Testis (tissue), 5 donors: ENCODE measurements around the gene BMPR1B. TPM values are rescaled to one million over a fixed set of nuclear protein-coding genes. Genes with fewer than 3 reads are reported as not detected.
A peak's percentile ranks its signal among the peaks of the same experiment; 100 is the strongest.

Experiments used
- DNase-seq: peaks from one replicate; pipeline ENCODE4 v3.0.0-alpha.2; 2019
- H3K27ac ChIP-seq, 2 donors: fragments of 200-600 bp; sonication (generic); one replicate each; pipeline ENCODE4 v1.5.1; 2019
- H3K27me3 ChIP-seq: fragments of 200-600 bp; sonication (generic); one replicate; pipeline ENCODE4 v1.5.1; 2019
- H3K36me3 ChIP-seq: fragments of 200-600 bp; sonication (generic); one replicate; pipeline ENCODE4 v1.5.1; 2017; ENCODE audit warnings: low read depth; ENCODE audit errors: missing control alignments
- H3K4me1 ChIP-seq: fragments of 200-600 bp; sonication (generic); one replicate; pipeline ENCODE4 v1.5.1; 2019
- H3K4me3 ChIP-seq, 2 donors: fragments of 200-600 bp; sonication (generic); one replicate each; pipeline ENCODE4 v1.5.1; 2017 to 2019
- H3K9me3 ChIP-seq: fragments of 200-600 bp; sonication (generic); one replicate; pipeline ENCODE4 v1.5.1; 2017
- CTCF ChIP-seq, 3 experiments: fragments of 450-650 bp in 2 of 3; fragments of 200-600 bp in 1 of 3; sonication (generic) in 1 of 3; IDR thresholded peaks; one replicate each; pipeline ENCODE4 v1.5.1; 2016 to 2019; ENCODE audit warnings: antibody characterized with exemption in 3 of 3, mild to moderate bottlenecking in 2 of 3, moderate library complexity in 1 of 3
- POLR2A ChIP-seq: fragments of 450-650 bp; IDR thresholded peaks from one replicate; pipeline ENCODE4 v1.6.1; 2017; ENCODE audit warnings: antibody characterized with exemption, mild to moderate bottlenecking, moderate library complexity
- WGBS, 2 donors: methylation state at CpG; one replicate each; pipeline ENCODE4 v1.1.5; 2018; 5-methylcytosine and 5-hydroxymethylcytosine counted together
- intact Hi-C: fragments of 100-400 bp; cut with DNase I; formaldehyde crosslinking; loops from one replicate; pipeline ENCODE4 v1.15.1; 2023; ENCODE audit warnings: low total_unique reads
- long read RNA-seq, 2 donors: transcript quantifications; one replicate each; lab custom pipeline, GENCODE V29; 2026
- polyA plus RNA-seq: library from polyadenylated mRNA; stranded (reverse); fragments of 350-450 nt; fragmentation: Illumina TruSeq; extraction: RNeasy Lipid Tissue Mini Kit (QIAGEN cat#74804); gene quantifications from one replicate; pipeline ENCODE4 v1.2.3, GENCODE V29; 2014; ENCODE audit warnings: low read depth, low replicate concordance; ENCODE audit not compliant: insufficient read depth
- total RNA-seq, 2 donors: library from RNA; depleted of rRNA; stranded (reverse); fragments of >200 nt; gene quantifications; one replicate each; pipeline ENCODE4 v1.2.3, GENCODE V29; 2016

BMPR1B gene
- 10 to 100 TPM in 1 of 2 donors, 1 to 10 TPM in 1; 9.1 to 13.0 TPM for total RNA-seq
- 7.5 TPM for polyA plus RNA-seq
- long read RNA-seq, donor 1: 0 reads
- long read RNA-seq, donor 2, full-length matches to known transcripts: 1 of 1 reads
- long read RNA-seq, donor 2, partial matches to known transcripts: 0 of 1 reads
- long read RNA-seq, donor 2, other reads (novel, unspliced or antisense): 0 of 1 reads

GRCh38 chr4:94757192-94758140 is at the start of gene BMPR1B:
TSS of gene BMPR1B (plus strand) at chr4:94757955. CDS start at chr4:95104425, 346,470 bp downstream.
- peak within 1 kb of the TSS; percentile 48 to 59 for H3K4me3 ChIP-seq
- 3 to 4% methylated on average over 47 to 71 of the region's 77 CpGs for WGBS, 2 donors
- TF ChIP-seq POLR2A (no peak), CTCF (IDR thresholded peaks at IDR 0.05) (no peak)
- peak within 1 kb of the TSS; percentile 27 to 37 for H3K27ac ChIP-seq
- peak; percentile 46 for DNase-seq
- H3K4me1 ChIP-seq: no peaks in the 10 kb centered on the region
- intact Hi-C loops: no loop called here
- H3K27me3 ChIP-seq: no peaks in the 10 kb centered on the region
- no peaks in the 10 kb centered on the region for H3K36me3 ChIP-seq
- no peaks in the 10 kb centered on the region for H3K9me3 ChIP-seq

- 64 to 65% methylated on average over 5 of the region's 5 CpGs for WGBS, 2 donors
- no peaks in the 10 kb centered on the region for H3K36me3 ChIP-seq
- no peak for DNase-seq
- H3K27me3 ChIP-seq: no peaks in the 10 kb centered on the region
- H3K4me3 ChIP-seq: no peak overlapping the region
- TF ChIP-seq POLR2A (no peak), CTCF (IDR thresholded peaks at IDR 0.05) (no peak)
- no peaks in the 10 kb centered on the region for H3K9me3 ChIP-seq
- no peaks in the 10 kb centered on the region for H3K4me1 ChIP-seq
- H3K27ac ChIP-seq: peak overlapping the region in 1 of 2 donors; percentile 31
- intact Hi-C loops: no loop called here
Measured at GRCh38 chr4:94711635-94712034, 46.1 kb upstream of the BMPR1B start.

GRCh38 chr4:94714365-94715160 is 43.2 kb upstream of the BMPR1B start:
- no peaks in the 10 kb centered on the region for H3K4me1 ChIP-seq
- TF ChIP-seq CTCF (IDR thresholded peaks at IDR 0.05): no peak
- no peak for TF ChIP-seq POLR2A
- no peak overlapping the region for H3K4me3 ChIP-seq
- H3K36me3 ChIP-seq: no peaks in the 10 kb centered on the region
- intact Hi-C loops: no loop called here
- peak overlapping the region in 1 of 2 donors; percentile 12 for H3K27ac ChIP-seq
- DNase-seq: no peak
- 55 to 57% methylated on average over 5 of the region's 5 CpGs for WGBS, 2 donors
- H3K9me3 ChIP-seq: no peaks in the 10 kb centered on the region
- H3K27me3 ChIP-seq: no peaks in the 10 kb centered on the region

- no peak for TF ChIP-seq CTCF (IDR thresholded peaks at IDR 0.05)
- no peak for TF ChIP-seq POLR2A
- Histone ChIP-seq H3K36me3 (no peaks in the 10 kb centered on the region), H3K27me3 (no peaks in the 10 kb centered on the region), H3K4me3 (no peak overlapping the region), H3K27ac (no peak overlapping the region), H3K9me3 (no peaks in the 10 kb centered on the region), H3K4me1 (no peaks in the 10 kb centered on the region)
- no peak for DNase-seq
- WGBS, 2 donors: 87 to 93% methylated on average over 6 of the region's 6 CpGs
- intact Hi-C loops: no loop called here
Measured at GRCh38 chr4:94715726-94716125, 42.0 kb upstream of the BMPR1B start.
